GM12878 (cell line): Measurements from ENCODE around the gene LRP8. TPM values are rescaled to one million over a fixed set of nuclear protein-coding genes. Genes with fewer than 3 reads are reported as not detected.

Experiments
- ATAC-seq: fragments of 200-7000 bp; cut with Tn5 transposase; 3 replicates; pipeline ENCODE4 v1.9.1; 2020; ENCODE audit warnings: mild to moderate bottlenecking, moderate library complexity
- BruUV-seq: library from RNA; stranded (reverse); fragments of 400-500 nt; replicated peaks from 2 replicates; lab custom pipeline; 2021; lab: Mats Ljungman, UMichigan
- CTCF ChIA-PET: fragments of 300-600 bp; sonication (Branson Sonifier 250); formaldehyde crosslinking; extraction: SDS; loops from one replicate; lab custom pipeline; 2021; ENCODE audit warnings: inconsistent platforms; lab: Yijun Ruan, JAX
- POLR2A ChIA-PET: fragments of 350-600 bp; formaldehyde crosslinking; extraction: SDS; loops from one replicate; lab custom pipeline; 2021; ENCODE audit warnings: inconsistent platforms; lab: Charles Lee
- RAD21 ChIA-PET: fragments of 300-600 bp; sonication (Branson Sonifier 250); formaldehyde crosslinking; loops from one replicate; lab custom pipeline; 2023; ENCODE audit warnings: antibody characterized with exemption; ENCODE audit not compliant: unreplicated experiment; lab: Charles Lee
- SMC1A ChIA-PET: fragments of 300-600 bp; sonication (Branson Sonifier 250); formaldehyde crosslinking; loops from one replicate; lab custom pipeline; 2023; ENCODE audit not compliant: unreplicated experiment, uncharacterized antibody; lab: Charles Lee
- DNase-seq: peaks from one replicate; pipeline ENCODE4 v3.0.0-alpha.2; 2011; ENCODE audit warnings: low read depth, low spot score
- FAIRE-seq: peaks from 3 replicates; lab custom pipeline; 2011; peaks lifted over from hg19 to GRCh38; lab: Jason Lieb, UNC
- H2AFZ ChIP-seq: 2 replicates; pipeline ENCODE4 v1.6.0; 2011; ENCODE audit warnings: low read depth, low read length, control low read depth; ENCODE audit not compliant: control insufficient read depth
- H3K27ac ChIP-seq: 2 replicates; pipeline ENCODE4 v1.5.1; 2011; ENCODE audit warnings: control low read depth; ENCODE audit not compliant: control insufficient read depth, insufficient read depth
- H3K27me3 ChIP-seq, 2 experiments: replicated peaks in 1 of 2; 2 replicates each; pipeline versions ENCODE4 v1.6.0 to v1.6.1; 2011; ENCODE audit warnings: low read length in 1 of 2; ENCODE audit not compliant: control insufficient read depth in 2 of 2, insufficient read depth in 2 of 2
- H3K36me3 ChIP-seq, 2 experiments: 2 replicates each; pipeline ENCODE4 v1.5.1; 2011; ENCODE audit warnings: low read length in 1 of 2; ENCODE audit not compliant: control insufficient read depth in 2 of 2, insufficient read depth in 2 of 2
- H3K4me1 ChIP-seq: 2 replicates; pipeline ENCODE4 v1.6.1; 2011; ENCODE audit warnings: mild to moderate bottlenecking, low read length, moderate library complexity, mixed read lengths; ENCODE audit not compliant: control insufficient read depth, insufficient read depth
- H3K4me2 ChIP-seq: 2 replicates; pipeline ENCODE4 v1.6.0; 2011; ENCODE audit warnings: control low read depth; ENCODE audit not compliant: control insufficient read depth, insufficient read depth
- H3K4me3 ChIP-seq: fragments of 200-600 bp; sonication (generic); 2 replicates; pipeline ENCODE4 v1.5.1; 2016
- H3K79me2 ChIP-seq: 2 replicates; pipeline ENCODE4 v1.6.0; 2011; ENCODE audit warnings: low read length; ENCODE audit not compliant: control insufficient read depth, insufficient read depth
- H3K9ac ChIP-seq: 2 replicates; pipeline ENCODE4 v1.8.0; 2011; ENCODE audit warnings: low read length, control low read depth, mixed read lengths; ENCODE audit not compliant: control insufficient read depth, insufficient read depth
- H3K9me3 ChIP-seq: replicated peaks from 3 replicates; pipeline ENCODE4 v1.5.1; 2011; ENCODE audit warnings: mild to moderate bottlenecking, low read length; ENCODE audit not compliant: control insufficient read depth, insufficient read depth
- H4K20me1 ChIP-seq: 2 replicates; pipeline ENCODE4 v1.6.0; 2011; ENCODE audit not compliant: control insufficient read depth, insufficient read depth
- ATF7 ChIP-seq: fragments of 450-650 bp; IDR thresholded peaks from 2 replicates; pipeline ENCODE4 v1.6.1; 2016; ENCODE audit warnings: low read depth, mild to moderate bottlenecking
- BHLHE40 ChIP-seq, 2 experiments: fragments of 450-650 bp in 1 of 2; IDR thresholded peaks; 2 replicates each; pipeline ENCODE4 v1.6.1; 2011 to 2017; ENCODE audit warnings: low read depth in 2 of 2, borderline replicate concordance in 1 of 2, improper control_type of control experiment in 1 of 2, low read length in 1 of 2, mild to moderate bottlenecking in 1 of 2
- MEF2B ChIP-seq: fragments of 450-650 bp; IDR thresholded peaks from 2 replicates; pipeline ENCODE4 v1.6.1; 2018; ENCODE audit warnings: mild to moderate bottlenecking, moderate library complexity; ENCODE audit not compliant: partially characterized antibody, poor library complexity, severe bottlenecking
- NFIC ChIP-seq: IDR thresholded peaks from 2 replicates; pipeline ENCODE4 v1.6.1; 2012; ENCODE audit warnings: low read depth, mild to moderate bottlenecking, inconsistent platforms, low read length, moderate library complexity
- SRF ChIP-seq, 2 experiments: IDR thresholded peaks; 2 replicates each; pipeline ENCODE4 v1.6.1; 2011; ENCODE audit warnings: low read depth in 2 of 2, low read length in 2 of 2, mild to moderate bottlenecking in 1 of 2, moderate library complexity in 1 of 2
- SUZ12 ChIP-seq: fragments of 200-600 bp; sonication (generic); IDR thresholded peaks from one replicate; pipeline ENCODE4 v1.6.1; 2018; ENCODE audit warnings: antibody characterized with exemption, mild to moderate bottlenecking; ENCODE audit not compliant: unreplicated experiment
- TCF7 ChIP-seq: IDR thresholded peaks from 2 replicates; pipeline ENCODE4 v1.6.1; 2014; ENCODE audit warnings: antibody characterized with exemption, borderline replicate concordance
- WGBS: methylation state at CpG from one replicate; pipeline ENCODE4 v1.1.6; 2016; ENCODE audit warnings: low lambda C conversion rate; ENCODE audit not compliant: insufficient replicate concordance, insufficient coverage; ENCODE audit errors: missing lambda C conversion rate; 5-methylcytosine and 5-hydroxymethylcytosine counted together
- in situ Hi-C: fragments of 300-500 bp; cut with MboI; formaldehyde crosslinking; loops from 9 replicates; pipeline ENCODE4 v1.14.3; 2018; ENCODE audit warnings: mixed read lengths
- intact Hi-C: fragments of 100-400 bp; cut with micrococcal nuclease; formaldehyde crosslinking; loops from one replicate; pipeline ENCODE4 v1.14.2; 2022; ENCODE audit not compliant: unreplicated experiment
- polyA plus RNA-seq, 11 experiments: library from polyadenylated mRNA; depleted of rRNA in 4 of 11; unstranded in 6 of 11; stranded (reverse) in 5 of 11; fragments of >200 nt; fragmentation: Nextera tagmentation in 4 of 11; fragmentation: Illumina TruSeq in 1 of 11; extraction: Ambion mirVana in 4 of 11; extraction: Trizol in 1 of 11; gene quantifications; 1 replicate in 1 of 11; 2 replicates in 10 of 11; pipeline versions ENCODE4 v1.2.1 to v1.2.3, GENCODE V29; 2011 to 2016; ENCODE audit warnings: inconsistent platforms in 2 of 11, missing spikeins in 2 of 11, low read depth in 1 of 11
- total RNA-seq, 4 experiments: library from RNA; depleted of rRNA in 3 of 4; stranded (reverse); fragments of >200 nt in 3 of 4; fragmentation: Illumina TruSeq in 1 of 4; extraction: Trizol in 1 of 4; gene quantifications; 2 replicates each; pipeline versions ENCODE4 v1.2.1 to v1.2.3, GENCODE V29; 2013 to 2021
- TF ChIP-seq, protein P1 (sequence below): fragments of 450-650 bp; IDR thresholded peaks from 2 replicates; pipeline ENCODE4 v1.6.1; 2017; ENCODE audit warnings: mild to moderate bottlenecking, moderate library complexity
- TF ChIP-seq, protein P2 (sequence below): fragments of 450-650 bp; IDR thresholded peaks from 2 replicates; pipeline ENCODE4 v1.6.1; 2017; ENCODE audit warnings: low read depth, mild to moderate bottlenecking, moderate library complexity
- TF ChIP-seq, protein P3 (sequence below): IDR thresholded peaks from 2 replicates; pipeline ENCODE4 v1.6.1; 2012; ENCODE audit warnings: low read length, inconsistent platforms

Gene LRP8
- total and polyA plus RNA-seq, 10 of the 15 experiments (the other 5 are each of a cell fraction or from before 2014, with no cell fraction given) = 2.8 to 40.5 (median 22.3) TPM

DNA sequence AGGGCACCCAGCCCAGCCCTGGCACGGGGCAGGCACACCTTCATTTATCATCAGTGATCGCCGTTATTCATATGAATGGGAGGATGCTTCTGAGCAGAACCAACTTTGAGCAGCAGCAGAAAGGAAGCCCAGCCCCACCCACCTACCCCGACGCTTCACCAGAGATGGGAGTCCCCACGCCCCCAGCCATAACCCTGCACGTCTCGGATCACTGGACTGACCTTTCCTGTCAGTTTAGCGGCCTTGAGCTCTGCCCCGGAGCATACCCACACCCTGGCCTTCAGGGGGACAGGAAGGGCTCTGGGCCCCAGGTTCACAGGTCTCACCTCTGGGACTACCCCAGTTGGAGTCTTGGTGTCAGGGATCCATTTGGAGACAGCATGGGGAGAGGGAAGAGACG, 18.1 kb downstream of the LRP8 start (continued):
- no peak for TF ChIP-seq TCF7
- TF ChIP-seq ATF7 = no peak
- no peak for TF ChIP-seq BHLHE40 (IDR thresholded peaks at IDR 0.05; ENCODE audit: borderline replicate concordance in 1 of 2, low read depth in 2 of 2, low read length in 1 of 2)

DNA sequence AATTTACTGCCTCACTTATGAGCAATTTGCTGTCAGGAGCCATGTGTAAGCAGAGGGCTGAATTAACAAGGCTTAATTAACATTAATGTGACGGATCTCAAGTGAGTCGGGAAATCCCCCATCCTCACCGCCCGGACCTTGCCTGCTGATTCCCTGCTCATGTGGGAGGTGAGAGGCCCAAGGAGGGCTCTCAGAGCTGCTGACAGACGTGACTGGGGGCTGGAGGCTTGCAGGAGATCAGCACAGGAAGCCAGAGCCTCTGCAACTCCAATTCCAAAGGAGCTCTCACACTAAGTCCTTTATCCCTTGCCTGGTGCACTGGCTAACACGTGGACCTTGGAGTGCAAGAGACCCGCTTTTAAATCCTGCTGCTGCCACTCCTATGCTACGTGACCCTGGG, 19.4 kb downstream of the LRP8 start:
- 47% methylated on average over 8 of the region's 8 CpGs for WGBS
- Histone ChIP-seq H3K27ac (no peak overlapping the region), H3K79me2 (peaks cover 3% of the 10 kb centered on the region), H3K4me1 (no peaks in the 10 kb centered on the region), H3K4me3 (no peak overlapping the region), H3K4me2 (no peak overlapping the region), H2AFZ (no peak overlapping the region), H4K20me1 (no peaks in the 10 kb centered on the region), H3K9me3 (no peaks in the 10 kb centered on the region), H3K36me3 (peaks cover 0 to 25% of the 10 kb centered on the region in 2 experiments; a peak in 2 of 4 replicates), H3K27me3 (no peaks in the 10 kb centered on the region), H3K9ac (no peak overlapping the region)
- DNase-seq (no peak), FAIRE-seq (no peak), ATAC-seq (no peak)
- in situ Hi-C loops (no loop called here), intact Hi-C loops (no loop called here)
- CTCF ChIA-PET = no interaction called here
- SMC1A ChIA-PET = interaction anchor here (2.0 kb wide), 1 partner anchor 16 kb away, joined by 5 read pairs; no protein-coding TSS in a partner anchor
- POLR2A ChIA-PET = no interaction called here
- RAD21 ChIA-PET = no interaction called here
- no TSS peak for BruUV-seq
- no peak for TF ChIP-seq SUZ12
- TF ChIP-seq, protein P1, sequence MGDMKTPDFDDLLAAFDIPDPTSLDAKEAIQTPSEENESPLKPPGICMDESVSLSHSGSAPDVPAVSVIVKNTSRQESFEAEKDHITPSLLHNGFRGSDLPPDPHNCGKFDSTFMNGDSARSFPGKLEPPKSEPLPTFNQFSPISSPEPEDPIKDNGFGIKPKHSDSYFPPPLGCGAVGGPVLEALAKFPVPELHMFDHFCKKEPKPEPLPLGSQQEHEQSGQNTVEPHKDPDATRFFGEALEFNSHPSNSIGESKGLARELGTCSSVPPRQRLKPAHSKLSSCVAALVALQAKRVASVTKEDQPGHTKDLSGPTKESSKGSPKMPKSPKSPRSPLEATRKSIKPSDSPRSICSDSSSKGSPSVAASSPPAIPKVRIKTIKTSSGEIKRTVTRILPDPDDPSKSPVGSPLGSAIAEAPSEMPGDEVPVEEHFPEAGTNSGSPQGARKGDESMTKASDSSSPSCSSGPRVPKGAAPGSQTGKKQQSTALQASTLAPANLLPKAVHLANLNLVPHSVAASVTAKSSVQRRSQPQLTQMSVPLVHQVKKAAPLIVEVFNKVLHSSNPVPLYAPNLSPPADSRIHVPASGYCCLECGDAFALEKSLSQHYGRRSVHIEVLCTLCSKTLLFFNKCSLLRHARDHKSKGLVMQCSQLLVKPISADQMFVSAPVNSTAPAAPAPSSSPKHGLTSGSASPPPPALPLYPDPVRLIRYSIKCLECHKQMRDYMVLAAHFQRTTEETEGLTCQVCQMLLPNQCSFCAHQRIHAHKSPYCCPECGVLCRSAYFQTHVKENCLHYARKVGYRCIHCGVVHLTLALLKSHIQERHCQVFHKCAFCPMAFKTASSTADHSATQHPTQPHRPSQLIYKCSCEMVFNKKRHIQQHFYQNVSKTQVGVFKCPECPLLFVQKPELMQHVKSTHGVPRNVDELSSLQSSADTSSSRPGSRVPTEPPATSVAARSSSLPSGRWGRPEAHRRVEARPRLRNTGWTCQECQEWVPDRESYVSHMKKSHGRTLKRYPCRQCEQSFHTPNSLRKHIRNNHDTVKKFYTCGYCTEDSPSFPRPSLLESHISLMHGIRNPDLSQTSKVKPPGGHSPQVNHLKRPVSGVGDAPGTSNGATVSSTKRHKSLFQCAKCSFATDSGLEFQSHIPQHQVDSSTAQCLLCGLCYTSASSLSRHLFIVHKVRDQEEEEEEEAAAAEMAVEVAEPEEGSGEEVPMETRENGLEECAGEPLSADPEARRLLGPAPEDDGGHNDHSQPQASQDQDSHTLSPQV = no peak
- TF ChIP-seq, protein P2, sequence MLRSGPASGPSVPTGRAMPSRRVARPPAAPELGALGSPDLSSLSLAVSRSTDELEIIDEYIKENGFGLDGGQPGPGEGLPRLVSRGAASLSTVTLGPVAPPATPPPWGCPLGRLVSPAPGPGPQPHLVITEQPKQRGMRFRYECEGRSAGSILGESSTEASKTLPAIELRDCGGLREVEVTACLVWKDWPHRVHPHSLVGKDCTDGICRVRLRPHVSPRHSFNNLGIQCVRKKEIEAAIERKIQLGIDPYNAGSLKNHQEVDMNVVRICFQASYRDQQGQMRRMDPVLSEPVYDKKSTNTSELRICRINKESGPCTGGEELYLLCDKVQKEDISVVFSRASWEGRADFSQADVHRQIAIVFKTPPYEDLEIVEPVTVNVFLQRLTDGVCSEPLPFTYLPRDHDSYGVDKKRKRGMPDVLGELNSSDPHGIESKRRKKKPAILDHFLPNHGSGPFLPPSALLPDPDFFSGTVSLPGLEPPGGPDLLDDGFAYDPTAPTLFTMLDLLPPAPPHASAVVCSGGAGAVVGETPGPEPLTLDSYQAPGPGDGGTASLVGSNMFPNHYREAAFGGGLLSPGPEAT = no peak
- TF ChIP-seq NFIC = no peak
- TF ChIP-seq, protein P3, sequence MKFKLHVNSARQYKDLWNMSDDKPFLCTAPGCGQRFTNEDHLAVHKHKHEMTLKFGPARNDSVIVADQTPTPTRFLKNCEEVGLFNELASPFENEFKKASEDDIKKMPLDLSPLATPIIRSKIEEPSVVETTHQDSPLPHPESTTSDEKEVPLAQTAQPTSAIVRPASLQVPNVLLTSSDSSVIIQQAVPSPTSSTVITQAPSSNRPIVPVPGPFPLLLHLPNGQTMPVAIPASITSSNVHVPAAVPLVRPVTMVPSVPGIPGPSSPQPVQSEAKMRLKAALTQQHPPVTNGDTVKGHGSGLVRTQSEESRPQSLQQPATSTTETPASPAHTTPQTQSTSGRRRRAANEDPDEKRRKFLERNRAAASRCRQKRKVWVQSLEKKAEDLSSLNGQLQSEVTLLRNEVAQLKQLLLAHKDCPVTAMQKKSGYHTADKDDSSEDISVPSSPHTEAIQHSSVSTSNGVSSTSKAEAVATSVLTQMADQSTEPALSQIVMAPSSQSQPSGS = no peak
- TF ChIP-seq SRF (IDR thresholded peaks at IDR 0.05; ENCODE audit: low read depth in 2 of 2, low read length in 2 of 2) = no peak
- no peak for TF ChIP-seq MEF2B
